Mesothelial cell of epicardium (in vitro differentiated cells): ENCODE results near the gene TLK2. TPM values are rescaled to one million over a fixed set of nuclear protein-coding genes. Genes with fewer than 3 reads are reported as not detected.

Source experiments
- DNase-seq, 2 experiments: peaks; one replicate each; pipeline ENCODE4 v3.0.0; 2021; ENCODE audit warnings: low spot score in 2 of 2; ENCODE audit not compliant: unreplicated experiment in 2 of 2
- H3K27ac Mint-ChIP-seq: 2 replicates; pipeline ENCODE4 v1.8.0; 2021; ENCODE audit warnings: mixed read lengths
- H3K27me3 Mint-ChIP-seq: 2 replicates; pipeline ENCODE4 v1.8.0; 2021; ENCODE audit warnings: low read depth, mixed read lengths
- H3K36me3 Mint-ChIP-seq: 2 replicates; pipeline ENCODE4 v1.8.0; 2021; ENCODE audit warnings: mixed read lengths
- H3K4me1 Mint-ChIP-seq: 2 replicates; pipeline ENCODE4 v1.8.0; 2021; ENCODE audit warnings: mixed read lengths
- H3K4me3 Mint-ChIP-seq: 2 replicates; pipeline ENCODE4 v1.8.0; 2021; ENCODE audit warnings: mild to moderate bottlenecking, moderate library complexity, mixed read lengths
- H3K9me3 Mint-ChIP-seq: 2 replicates; pipeline ENCODE4 v1.8.0; 2021; ENCODE audit warnings: mixed read lengths
- total RNA-seq: library from RNA; stranded (reverse); gene quantifications from 3 replicates; pipeline ENCODE4 v1.2.1, GENCODE V29; 2021
- TF ChIP-seq, protein P1 (sequence below): fragments of 200-600 bp; sonication (generic); IDR thresholded peaks from one replicate; pipeline ENCODE4 v1.5.0; 2021; ENCODE audit warnings: antibody characterized with exemption; ENCODE audit not compliant: unreplicated experiment

TLK2 gene
- total RNA-seq, 1 donor from 2014 or later, result 61.6 TPM

DNA sequence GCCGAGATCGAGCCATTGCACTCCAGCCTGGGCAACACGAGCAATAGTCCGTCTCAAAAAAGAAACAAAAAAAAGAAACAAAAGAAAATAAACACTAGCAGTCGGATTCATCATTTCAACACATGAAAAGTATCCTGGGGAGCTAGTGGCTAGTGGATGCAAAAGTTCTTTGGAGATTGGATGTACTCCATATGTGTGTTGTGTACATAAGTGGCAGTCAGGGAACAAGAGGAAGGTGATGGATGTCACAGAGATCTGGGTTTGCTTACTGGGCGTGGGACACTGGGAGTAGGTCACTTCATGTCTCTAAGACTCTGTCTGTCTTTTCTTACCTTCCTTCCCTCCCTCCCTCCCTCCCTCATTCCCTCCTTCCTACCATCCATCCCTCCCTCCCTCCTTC, 184.2 kb downstream of the TLK2 start:
- TF ChIP-seq, protein P1, sequence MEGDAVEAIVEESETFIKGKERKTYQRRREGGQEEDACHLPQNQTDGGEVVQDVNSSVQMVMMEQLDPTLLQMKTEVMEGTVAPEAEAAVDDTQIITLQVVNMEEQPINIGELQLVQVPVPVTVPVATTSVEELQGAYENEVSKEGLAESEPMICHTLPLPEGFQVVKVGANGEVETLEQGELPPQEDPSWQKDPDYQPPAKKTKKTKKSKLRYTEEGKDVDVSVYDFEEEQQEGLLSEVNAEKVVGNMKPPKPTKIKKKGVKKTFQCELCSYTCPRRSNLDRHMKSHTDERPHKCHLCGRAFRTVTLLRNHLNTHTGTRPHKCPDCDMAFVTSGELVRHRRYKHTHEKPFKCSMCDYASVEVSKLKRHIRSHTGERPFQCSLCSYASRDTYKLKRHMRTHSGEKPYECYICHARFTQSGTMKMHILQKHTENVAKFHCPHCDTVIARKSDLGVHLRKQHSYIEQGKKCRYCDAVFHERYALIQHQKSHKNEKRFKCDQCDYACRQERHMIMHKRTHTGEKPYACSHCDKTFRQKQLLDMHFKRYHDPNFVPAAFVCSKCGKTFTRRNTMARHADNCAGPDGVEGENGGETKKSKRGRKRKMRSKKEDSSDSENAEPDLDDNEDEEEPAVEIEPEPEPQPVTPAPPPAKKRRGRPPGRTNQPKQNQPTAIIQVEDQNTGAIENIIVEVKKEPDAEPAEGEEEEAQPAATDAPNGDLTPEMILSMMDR, result no peak
- Mint-ChIP-seq H3K27ac (no peak overlapping the region), H3K36me3 (peaks cover 16% of the 10 kb centered on the region), H3K4me1 (peaks cover 7% of the 10 kb centered on the region), H3K9me3 (peaks cover 16% of the 10 kb centered on the region), H3K4me3 (no peak overlapping the region), H3K27me3 (no peaks in the 10 kb centered on the region)
- DNase-seq, result no peak

Other genes with a start within 250 kb of the TLK2 start
- 0.16 TPM in 1 of 3 replicates, not detected in the others for gene EFCAB3, start 98.3 kb upstream of the TLK2 start, total RNA-seq
- 22.4 to 25.2 TPM (median 24.6 TPM) in 3 replicates for gene METTL2A, start 54.9 kb upstream of the TLK2 start, total RNA-seq
- 115 to 120 TPM (median 119 TPM) in 3 replicates for gene MRC2, start 148.8 kb downstream of the TLK2 start, total RNA-seq